ES-I3 (cell line): Measurements from ENCODE around the gene SPRR1B.
"Not testable (repeated sequence)": the region's sequence is repeated elsewhere in the genome, so short reads cannot be mapped to it uniquely, and the experiment has no call there.

Experiments used
- H3K36me3 ChIP-seq: 2 replicates; pipeline ENCODE4 v1.6.1; 2013; ENCODE audit warnings: mild to moderate bottlenecking, low read length, control low read depth, moderate library complexity; ENCODE audit not compliant: insufficient read depth
- H3K4me1 ChIP-seq: 2 replicates; pipeline ENCODE4 v1.6.1; 2013; ENCODE audit warnings: mild to moderate bottlenecking, control low read depth, low read length; ENCODE audit not compliant: insufficient read depth
- H3K9ac ChIP-seq: 2 replicates; pipeline ENCODE4 v1.6.1; 2013; ENCODE audit warnings: low read depth, mild to moderate bottlenecking, low read length, moderate library complexity
- H3K9me3 ChIP-seq: 2 replicates; pipeline ENCODE4 v1.6.1; 2013; ENCODE audit warnings: mild to moderate bottlenecking, low read length, moderate library complexity; ENCODE audit not compliant: control insufficient read depth, insufficient read depth

SPRR1B gene, protein sequence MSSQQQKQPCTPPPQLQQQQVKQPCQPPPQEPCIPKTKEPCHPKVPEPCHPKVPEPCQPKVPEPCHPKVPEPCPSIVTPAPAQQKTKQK

DNA sequence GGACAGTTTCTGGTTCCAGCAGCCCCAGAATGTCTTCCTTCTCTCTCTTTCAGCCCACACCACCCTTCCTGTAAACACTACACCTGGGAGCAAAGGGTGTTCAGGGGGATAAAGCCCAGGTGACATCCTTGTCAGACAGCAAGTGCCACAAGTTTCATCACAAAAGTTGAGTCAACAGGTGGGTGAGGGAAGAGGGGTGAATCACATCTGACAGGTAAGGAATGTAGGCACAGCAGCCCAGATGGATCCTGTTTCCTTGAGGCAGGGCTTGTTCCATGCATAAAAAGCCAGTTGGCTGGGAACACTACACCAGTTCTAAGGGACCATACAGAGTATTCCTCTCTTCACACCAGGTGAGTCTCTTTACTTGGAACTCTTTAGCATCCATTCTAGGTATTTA is at the start of gene SPRR1B:
SPRR1B (plus strand) TSS at position 309 of the 400 bp plus-strand sequence. CDS start 1,143 bp downstream, outside the sequence.
- Histone ChIP-seq H3K9ac (no peak within 1 kb of the TSS), H3K9me3 (no peaks in the 10 kb centered on the region), H3K4me1 (no peaks in the 10 kb centered on the region; the same call in 1 of the 2 replicates), H3K36me3 (no peaks in the 10 kb centered on the region)

DNA sequence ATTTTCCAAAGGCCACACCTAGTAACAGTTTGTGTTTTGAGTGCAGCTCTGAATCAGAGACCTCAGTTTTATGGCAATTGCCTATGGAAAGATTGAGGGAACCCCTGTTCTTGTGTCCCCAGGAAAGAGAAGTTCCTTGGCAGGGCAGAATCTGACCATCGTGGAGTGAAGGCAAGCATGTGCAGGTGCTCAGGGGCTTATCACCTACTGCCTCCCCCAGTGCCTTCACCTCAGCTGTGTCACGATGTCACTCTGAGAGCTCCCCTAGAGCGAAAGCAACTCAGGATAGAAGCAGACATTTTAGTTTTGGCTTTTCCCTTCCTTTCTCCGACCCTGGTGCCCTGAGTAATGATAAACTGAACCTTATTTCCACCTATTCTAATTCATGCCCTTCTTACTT is 48.9 kb upstream of the SPRR1B start:
- Histone ChIP-seq H3K9ac (no peak overlapping the region), H3K9me3 (no peaks in the 10 kb centered on the region), H3K36me3 (no peaks in the 10 kb centered on the region), H3K4me1 (no peaks in the 10 kb centered on the region)

DNA sequence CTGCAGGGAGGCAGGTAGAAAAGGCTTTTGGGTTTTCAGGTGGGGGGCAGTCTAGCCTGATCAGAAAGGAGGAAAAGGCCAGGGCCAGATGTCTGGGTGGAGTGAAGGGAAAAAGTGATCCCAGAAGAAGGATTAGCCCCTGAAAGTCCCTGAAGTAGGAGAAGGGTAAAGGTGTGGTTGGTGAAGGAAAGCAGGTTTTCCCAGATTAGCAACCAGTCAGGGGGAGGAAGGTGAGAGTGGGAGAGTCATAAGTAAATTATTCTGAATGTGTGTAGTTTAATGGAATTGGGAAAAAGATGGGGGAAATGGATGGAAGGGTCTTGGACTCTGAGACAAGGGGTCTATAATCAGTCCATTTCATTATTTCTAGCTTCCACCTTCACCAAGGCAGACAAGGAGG is 47.8 kb upstream of the SPRR1B start:
- Histone ChIP-seq H3K4me1 (no peaks in the 10 kb centered on the region), H3K9ac (no peak overlapping the region), H3K9me3 (no peaks in the 10 kb centered on the region), H3K36me3 (no peaks in the 10 kb centered on the region)

DNA sequence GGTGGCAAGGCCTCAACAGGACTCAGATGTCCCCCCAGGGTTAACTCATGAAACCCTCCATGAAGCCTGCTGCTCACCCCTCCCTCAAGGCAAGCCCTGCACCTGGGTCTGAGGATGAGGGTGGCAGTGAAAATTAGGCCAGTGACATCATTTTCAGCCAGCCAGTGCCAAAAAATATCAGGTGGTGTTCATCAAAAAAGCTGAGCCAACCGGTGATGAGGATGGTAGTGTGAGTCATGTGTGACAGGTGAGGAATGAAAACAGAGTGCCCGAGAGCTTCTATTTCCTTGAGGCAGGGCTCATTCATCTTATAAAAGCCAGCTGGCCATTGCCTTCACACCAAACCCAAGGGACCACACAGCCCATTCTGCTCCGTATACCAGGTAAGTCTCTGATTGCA is 47.3 kb upstream of the SPRR1B start, which contains the start of gene SPRR1A:
SPRR1A (plus strand) TSS at position 339 of the 400 bp plus-strand sequence. CDS start 1,150 bp downstream, outside the sequence.
- no peaks in the 10 kb centered on the region for H3K4me1 ChIP-seq
- H3K36me3 ChIP-seq, result no peaks in the 10 kb centered on the region
- no peak within 1 kb of the TSS for H3K9ac ChIP-seq
- H3K9me3 ChIP-seq, result no peaks in the 10 kb centered on the region

DNA sequence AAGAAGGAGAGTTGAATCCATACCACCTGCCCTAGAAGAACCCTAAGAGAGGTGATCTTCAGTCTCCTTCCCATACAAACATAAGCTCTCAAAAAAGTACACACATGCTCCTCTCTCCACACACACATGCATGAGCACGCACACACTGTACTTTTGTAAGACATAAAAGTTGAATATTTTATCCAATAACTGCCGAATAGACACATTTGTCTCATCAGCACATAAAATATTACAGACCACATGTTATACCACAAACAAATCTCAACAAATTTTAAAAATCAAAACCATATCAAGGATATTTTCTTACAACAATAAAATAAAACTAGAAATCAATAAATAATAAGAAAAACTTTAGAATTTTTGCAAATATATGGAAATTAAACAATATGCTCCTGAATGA is 44.4 kb upstream of the SPRR1B start:
- Histone ChIP-seq H3K9ac (no peak overlapping the region), H3K36me3 (no peaks in the 10 kb centered on the region), H3K9me3 (no peaks in the 10 kb centered on the region), H3K4me1 (no peaks in the 10 kb centered on the region)

DNA sequence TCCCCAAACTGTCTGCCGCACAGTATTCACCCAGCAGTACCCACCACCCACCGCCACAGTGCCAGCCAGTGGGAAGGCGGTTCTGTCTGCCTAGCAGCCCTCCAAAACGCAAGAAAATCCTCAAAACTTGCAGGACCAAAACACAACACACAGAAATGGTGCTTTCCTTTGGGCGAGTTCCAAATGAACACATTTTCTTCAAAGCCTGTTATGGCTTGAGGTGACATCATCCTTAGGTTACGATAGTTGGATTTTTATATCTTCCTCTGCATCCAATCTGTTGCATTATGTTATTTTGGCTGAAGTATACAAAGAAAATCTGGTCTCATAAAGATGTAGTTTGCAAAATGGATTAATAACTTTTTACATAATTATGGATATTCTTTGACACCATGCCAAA is 37.8 kb upstream of the SPRR1B start:
- no peaks in the 10 kb centered on the region for H3K4me1 ChIP-seq
- no peaks in the 10 kb centered on the region for H3K9me3 ChIP-seq
- H3K36me3 ChIP-seq, result no peaks in the 10 kb centered on the region
- no peak overlapping the region for H3K9ac ChIP-seq

DNA sequence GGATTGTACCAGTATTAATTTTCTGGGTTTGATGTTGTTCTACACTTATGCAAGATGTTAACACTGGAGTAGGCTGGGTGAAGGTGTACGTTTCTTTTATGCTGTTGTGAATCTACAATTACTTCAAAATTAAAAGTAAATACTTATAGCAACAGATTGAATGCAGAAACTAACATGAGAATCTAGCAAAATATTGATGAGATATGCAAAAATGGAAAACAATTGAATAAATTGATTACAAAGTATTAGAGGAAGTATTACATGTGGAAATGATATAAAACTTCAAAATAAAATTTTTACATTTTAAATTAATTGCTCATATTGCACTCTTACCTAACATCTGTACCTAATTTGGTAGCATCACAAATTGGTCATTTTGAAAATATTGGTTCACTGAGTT is 35.2 kb upstream of the SPRR1B start:
- no peaks in the 10 kb centered on the region for H3K36me3 ChIP-seq

DNA sequence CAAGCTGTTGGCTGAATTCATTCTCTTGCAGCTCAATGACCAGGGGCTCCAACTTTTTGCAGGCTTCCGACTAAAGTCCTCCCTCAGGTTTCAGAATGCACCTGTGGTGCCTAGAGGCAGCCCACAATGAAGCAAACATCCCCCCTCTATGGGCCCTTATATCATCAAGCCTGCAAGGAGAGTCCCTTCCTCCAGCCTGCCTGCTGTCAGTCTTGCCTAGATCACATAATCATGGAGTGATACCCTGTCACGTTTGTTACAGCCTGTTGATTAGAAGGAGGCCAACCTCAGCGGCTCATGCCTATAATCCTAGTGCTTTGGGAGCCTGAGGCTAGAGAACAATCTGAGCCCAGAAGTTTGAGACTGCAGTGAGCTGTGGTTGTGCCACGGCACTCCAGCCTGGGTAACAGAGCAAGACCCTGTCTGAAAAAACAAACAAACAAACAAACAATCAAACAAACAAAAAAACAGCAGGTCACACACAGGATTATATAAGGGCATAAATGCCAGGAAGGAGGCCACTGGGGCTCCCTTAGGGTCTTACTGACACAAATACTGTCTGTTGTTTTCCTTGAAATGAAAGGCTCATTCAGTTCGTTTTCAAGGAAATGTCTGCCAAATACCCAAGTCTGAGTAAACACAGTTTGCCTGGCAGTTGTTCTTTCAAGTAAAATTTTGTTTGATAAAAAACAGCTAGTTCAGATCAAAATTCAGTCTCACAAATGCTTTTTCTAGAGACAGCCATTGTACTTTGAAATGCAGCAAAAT is 34.2 kb upstream of the SPRR1B start:
- H3K9me3 ChIP-seq, result no peaks in the 10 kb centered on the region
- H3K9ac ChIP-seq, result no peak overlapping the region
- H3K4me1 ChIP-seq, result no peaks in the 10 kb centered on the region

More for the DNA sequence above, 35.2 kb upstream of the SPRR1B start:
- Histone ChIP-seq H3K9me3 (no peaks in the 10 kb centered on the region), H3K4me1 (no peaks in the 10 kb centered on the region), H3K9ac (no peak overlapping the region)

DNA sequence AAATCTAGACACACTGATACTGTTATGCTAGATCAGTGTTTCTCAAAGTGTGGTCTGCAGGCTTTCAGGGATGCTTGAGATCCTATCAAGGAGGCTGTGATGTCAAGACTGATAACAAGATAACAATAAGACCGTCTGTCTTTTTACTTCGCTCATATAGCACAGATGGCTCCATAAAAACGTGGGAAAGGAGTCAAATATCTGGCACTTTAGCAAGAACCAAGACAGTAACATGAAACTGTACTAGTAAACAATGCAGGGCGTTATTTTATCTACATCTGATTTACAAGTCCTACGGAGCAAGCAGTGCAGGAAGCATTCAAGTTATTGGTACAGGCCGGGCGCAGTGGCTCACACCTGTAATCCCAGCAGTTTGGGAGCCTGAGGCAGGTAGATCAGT is 33.1 kb upstream of the SPRR1B start:
- no peak overlapping the region for H3K9ac ChIP-seq
- H3K9me3 ChIP-seq, result no peaks in the 10 kb centered on the region
- no peaks in the 10 kb centered on the region for H3K36me3 ChIP-seq
- H3K4me1 ChIP-seq, result no peaks in the 10 kb centered on the region

More for the DNA sequence above, 34.2 kb upstream of the SPRR1B start:
- H3K36me3 ChIP-seq, result no peaks in the 10 kb centered on the region

DNA sequence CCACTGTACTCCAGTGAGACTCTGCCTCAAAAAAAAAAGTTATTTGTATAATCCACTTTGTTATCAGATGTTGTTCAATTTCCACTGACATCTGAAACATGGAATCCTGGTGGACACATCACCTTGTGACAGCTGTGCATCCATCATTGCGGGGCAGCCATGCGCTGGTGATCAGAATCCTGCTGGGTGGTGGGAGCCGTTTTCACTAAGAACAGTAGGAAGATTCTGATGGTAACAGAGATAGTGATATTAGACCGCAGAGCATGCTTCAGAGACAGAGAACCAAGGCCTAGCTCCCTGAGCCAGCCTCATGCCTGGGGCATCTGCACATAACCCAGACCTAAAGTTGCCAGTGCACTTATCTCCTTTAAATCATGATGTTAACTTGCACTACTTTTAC is 32.5 kb upstream of the SPRR1B start:
- no peaks in the 10 kb centered on the region for H3K9me3 ChIP-seq
- H3K36me3 ChIP-seq, result no peaks in the 10 kb centered on the region
- H3K4me1 ChIP-seq, result no peaks in the 10 kb centered on the region
- no peak overlapping the region for H3K9ac ChIP-seq

DNA sequence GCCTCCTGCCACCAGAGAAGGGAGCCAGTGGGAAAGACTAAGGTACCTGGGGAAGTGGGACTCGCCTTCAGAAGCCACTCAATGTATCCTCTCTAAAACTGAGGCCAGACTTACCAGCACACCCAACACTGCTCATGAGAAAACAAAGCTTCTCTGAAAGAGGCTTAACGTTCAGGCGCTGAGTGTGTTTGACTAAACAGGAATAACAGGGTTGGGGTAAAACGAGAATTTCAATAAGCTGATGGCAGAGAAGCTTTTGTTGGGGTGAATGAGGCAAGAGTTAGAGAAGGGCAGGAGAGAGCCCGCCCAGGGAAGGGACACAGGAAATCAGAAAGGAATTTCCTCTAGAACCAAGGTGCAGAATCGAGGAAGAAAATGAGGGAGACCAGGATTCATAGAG is 31.2 kb upstream of the SPRR1B start:
- H3K36me3 ChIP-seq, result no peaks in the 10 kb centered on the region
- no peak overlapping the region for H3K9ac ChIP-seq
- no peaks in the 10 kb centered on the region for H3K9me3 ChIP-seq
- no peaks in the 10 kb centered on the region for H3K4me1 ChIP-seq

DNA sequence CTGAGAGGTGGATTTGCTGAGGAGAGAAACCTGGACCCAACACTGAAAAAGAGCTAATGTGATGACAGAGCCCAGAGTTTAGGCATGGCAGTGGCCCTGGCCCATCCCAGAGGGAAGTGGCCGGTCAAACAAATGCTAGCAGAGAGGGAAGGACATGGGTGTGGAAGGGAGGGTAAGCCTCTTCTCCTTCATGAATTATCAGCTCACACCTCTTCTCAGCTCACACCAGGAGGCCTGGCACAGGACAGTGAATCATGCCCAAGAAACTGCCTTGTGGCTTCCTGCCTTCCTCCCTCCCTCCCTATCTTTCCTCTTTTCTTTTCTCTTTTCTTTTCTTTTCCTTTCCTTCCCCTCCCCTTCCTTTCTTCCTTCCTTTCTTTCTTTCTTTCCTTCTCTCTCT is 30.7 kb upstream of the SPRR1B start:
- no peak overlapping the region for H3K9ac ChIP-seq
- H3K4me1 ChIP-seq, result no peaks in the 10 kb centered on the region
- no peaks in the 10 kb centered on the region for H3K36me3 ChIP-seq

DNA sequence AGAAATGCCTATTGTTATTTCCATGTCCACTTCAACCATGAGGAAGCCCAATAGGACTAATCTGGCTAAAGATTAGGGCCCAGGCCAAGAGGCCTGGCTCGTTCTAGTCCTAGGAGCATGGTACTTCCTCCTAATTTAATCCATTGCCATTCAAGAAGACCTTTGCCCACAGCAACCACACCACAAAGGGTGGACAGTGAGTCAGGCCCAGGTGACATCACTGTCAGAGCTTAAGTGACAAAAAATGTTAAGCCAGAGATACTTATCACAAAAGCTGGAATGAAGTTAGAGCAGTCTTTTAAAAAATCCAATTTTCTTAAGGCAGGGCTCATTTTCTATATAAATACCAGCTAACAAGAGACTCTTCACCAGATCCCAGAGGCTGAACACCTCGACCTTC is 29.6 kb upstream of the SPRR1B start, which contains the start of gene SPRR3:
SPRR3 (plus strand) TSS at position 368 of the 400 bp plus-strand sequence. CDS start 1,272 bp downstream, outside the sequence.
- H3K9me3 ChIP-seq, result no peaks in the 10 kb centered on the region
- H3K9ac ChIP-seq, result no peak within 1 kb of the TSS
- no peaks in the 10 kb centered on the region for H3K4me1 ChIP-seq
- H3K36me3 ChIP-seq, result no peaks in the 10 kb centered on the region

More for the DNA sequence above, 30.7 kb upstream of the SPRR1B start:
- H3K9me3 ChIP-seq, result no peaks in the 10 kb centered on the region

DNA sequence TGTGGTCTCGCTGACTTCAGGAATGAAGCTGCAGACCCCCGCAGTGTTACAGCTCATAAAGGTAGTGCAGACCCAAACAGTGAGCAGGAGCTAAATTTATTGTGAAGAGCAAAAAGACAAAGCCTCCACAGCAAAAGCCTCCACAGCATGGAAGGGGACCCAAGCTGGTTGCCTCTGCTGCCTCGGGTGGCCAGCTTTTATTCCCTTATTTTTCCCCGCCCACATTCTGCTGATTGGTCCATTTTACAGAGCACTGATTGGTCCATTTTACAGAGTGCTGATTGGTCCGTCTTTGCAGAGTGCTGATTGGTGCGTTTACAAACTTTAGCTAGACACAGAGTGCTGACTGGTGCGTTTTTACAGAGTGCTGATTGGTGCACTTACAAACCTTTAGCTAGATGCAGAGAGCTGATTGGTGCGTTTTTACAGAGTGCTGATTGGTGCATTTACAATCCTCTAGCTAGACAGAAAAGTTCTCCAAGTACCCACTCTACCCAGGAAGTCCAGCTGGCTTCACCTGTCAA is 19.7 kb upstream of the SPRR1B start:
- not testable (repeated sequence) for H3K9ac ChIP-seq, H3K36me3 ChIP-seq, H3K9me3 ChIP-seq, H3K4me1 ChIP-seq

DNA sequence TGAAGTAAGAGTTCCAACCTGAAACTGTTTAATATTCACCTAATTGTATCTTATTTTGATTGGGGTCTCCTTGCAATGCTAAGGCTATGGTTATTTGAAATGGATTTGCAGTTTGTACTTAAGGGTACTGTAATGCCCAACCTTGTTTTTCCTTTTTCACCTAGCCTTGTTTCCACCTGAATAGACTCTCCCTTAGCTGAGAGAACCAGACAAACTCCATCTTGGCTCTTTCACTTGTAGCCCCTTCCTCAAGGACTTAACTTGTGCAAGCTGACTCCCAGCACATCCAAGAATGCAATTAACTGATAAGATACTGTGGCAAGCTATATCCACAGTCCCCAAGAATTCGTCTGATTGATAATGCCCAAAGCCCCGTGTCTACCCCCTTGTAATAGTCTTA is 9.2 kb upstream of the SPRR1B start:
- H3K4me1 ChIP-seq, H3K36me3 ChIP-seq, H3K9me3 ChIP-seq, H3K9ac ChIP-seq: not testable (repeated sequence)
